OCI-LY7 (cell line): ENCODE measurements around the gene DBF4B. TPM values are rescaled to one million over a fixed set of nuclear protein-coding genes. Genes with fewer than 3 reads are reported as not detected.

Experiments used
- BruUV-seq: library from RNA; stranded (reverse); fragments of 400-500 nt; replicated peaks from 2 replicates; lab custom pipeline; 2021; lab: Mats Ljungman, UMichigan
- CTCF ChIA-PET: fragments of 300-600 bp; sonication (Branson Sonifier 250); formaldehyde crosslinking; loops from one replicate; lab custom pipeline; 2022; ENCODE audit warnings: antibody characterized with exemption; ENCODE audit not compliant: unreplicated experiment; lab: Charles Lee
- POLR2A ChIA-PET: fragments of 300-600 bp; sonication (Branson Sonifier 250); formaldehyde crosslinking; loops from one replicate; lab custom pipeline; 2022; ENCODE audit warnings: antibody characterized with exemption; lab: Charles Lee
- DNase-seq: peaks from one replicate; pipeline ENCODE4 v3.0.0-alpha.2; 2015; ENCODE audit warnings: low spot score
- H2AFZ ChIP-seq: fragments of 200-600 bp; sonication (generic), shearing (Covaris generic); 2 replicates; pipeline ENCODE4 v1.6.1; 2014; ENCODE audit warnings: mild to moderate bottlenecking, antibody characterized with exemption, low read length, moderate library complexity
- H3K27ac ChIP-seq: fragments of 200-600 bp; sonication (generic); 2 replicates; pipeline ENCODE4 v1.5.1; 2014; ENCODE audit warnings: mixed run types, low read depth, mild to moderate bottlenecking, moderate library complexity, low read length, inconsistent platforms; ENCODE audit not compliant: poor library complexity, severe bottlenecking
- H3K36me3 ChIP-seq: fragments of 200-600 bp; sonication (generic); 2 replicates; pipeline ENCODE4 v1.6.1; 2014; ENCODE audit warnings: mild to moderate bottlenecking, antibody characterized with exemption, low read length, moderate library complexity, mixed read lengths; ENCODE audit not compliant: insufficient read depth
- H3K4me1 ChIP-seq: fragments of 200-600 bp; sonication (generic); 2 replicates; pipeline ENCODE4 v1.5.1; 2014; ENCODE audit warnings: mild to moderate bottlenecking, low read length; ENCODE audit not compliant: insufficient read depth, poor library complexity, severe bottlenecking
- H3K4me2 ChIP-seq: fragments of 200-600 bp; sonication (generic); 2 replicates; pipeline ENCODE4 v1.6.1; 2014; ENCODE audit warnings: mild to moderate bottlenecking, low read length
- H3K4me3 ChIP-seq: fragments of 200-600 bp; sonication (generic); 2 replicates; pipeline ENCODE4 v1.5.1; 2014; ENCODE audit warnings: mild to moderate bottlenecking, low read depth, low read length; ENCODE audit not compliant: poor library complexity, severe bottlenecking
- H3K79me2 ChIP-seq: fragments of 200-600 bp; sonication (generic); 2 replicates; pipeline ENCODE4 v1.6.1; 2016; ENCODE audit warnings: low read depth, mild to moderate bottlenecking, low read length, moderate library complexity, mixed read lengths; ENCODE audit not compliant: insufficient read depth
- H3K9me2 ChIP-seq: fragments of 200-600 bp; sonication (generic); 2 replicates; pipeline ENCODE4 v1.6.1; 2016; ENCODE audit warnings: mild to moderate bottlenecking, low read length, mixed read lengths; ENCODE audit not compliant: insufficient read depth
- H3K9me3 ChIP-seq: fragments of 200-600 bp; sonication (generic); 2 replicates; pipeline ENCODE4 v1.6.1; 2014; ENCODE audit warnings: mild to moderate bottlenecking, mixed run types, low read length, mixed read lengths
- H4K20me1 ChIP-seq: fragments of 200-600 bp; sonication (generic); 2 replicates; pipeline ENCODE4 v1.6.1; 2014; ENCODE audit warnings: mild to moderate bottlenecking, antibody characterized with exemption, low read length, moderate library complexity, mixed read lengths; ENCODE audit not compliant: insufficient read depth
- CTCF ChIP-seq: fragments of 200-600 bp; sonication (generic); conservative IDR thresholded peaks from 2 replicates; pipeline ENCODE4 v1.5.1; 2014; ENCODE audit warnings: mild to moderate bottlenecking, antibody characterized with exemption, low read length, moderate library complexity, mixed read lengths
- EZH2phosphoT487 ChIP-seq: fragments of 200-600 bp; sonication (generic); IDR thresholded peaks from 2 replicates; pipeline ENCODE4 v1.6.1; 2018; ENCODE audit warnings: low read depth, borderline replicate concordance, mild to moderate bottlenecking, mixed run types, antibody characterized with exemption, low read length, moderate library complexity, mixed read lengths
- intact Hi-C: fragments of 100-400 bp; cut with micrococcal nuclease; formaldehyde crosslinking; loops from one replicate; pipeline ENCODE4 v1.10.0; 2022; ENCODE audit not compliant: unreplicated experiment
- total RNA-seq, 2 experiments: library from RNA; depleted of rRNA in 1 of 2; stranded (reverse); fragments of >200 nt in 1 of 2; shearing (Covaris generic) in 1 of 2; gene quantifications; 2 replicates each; pipeline ENCODE4 v1.2.3, GENCODE V29; 2014 to 2022

Gene DBF4B
- total RNA-seq, 2 experiments from 2014 or later, result 18.1 to 45.8 TPM

- POLR2A ChIA-PET, result no interaction called here
- H3K4me1 ChIP-seq, result no peaks in the 10 kb centered on the region
- H3K27ac ChIP-seq, result no peak overlapping the region
- no peaks in the 10 kb centered on the region for H3K36me3 ChIP-seq
- no peak overlapping the region for H3K4me2 ChIP-seq
- H3K79me2 ChIP-seq, result no peaks in the 10 kb centered on the region
- H3K9me3 ChIP-seq, result no peaks in the 10 kb centered on the region
- CTCF ChIA-PET, result no interaction called here
- no peaks in the 10 kb centered on the region for H4K20me1 ChIP-seq
- H2AFZ ChIP-seq, result no peak overlapping the region
- DNase-seq, result no peak
- intact Hi-C loops, result no loop called here
- H3K9me2 ChIP-seq, result no peaks in the 10 kb centered on the region
- H3K4me3 ChIP-seq, result no peak overlapping the region
- no TSS peak for BruUV-seq
- TF ChIP-seq CTCF, result no peak
Measured at GRCh38 chr17:44785921-44786320, 77.5 kb downstream of the DBF4B start.

GRCh38 chr17:44786551-44787081 is 78.2 kb downstream of the DBF4B start:
- Histone ChIP-seq H2AFZ (no peak overlapping the region), H3K27ac (no peak overlapping the region), H4K20me1 (no peaks in the 10 kb centered on the region), H3K9me3 (no peaks in the 10 kb centered on the region), H3K9me2 (no peaks in the 10 kb centered on the region), H3K4me1 (no peaks in the 10 kb centered on the region), H3K36me3 (no peaks in the 10 kb centered on the region), H3K4me2 (no peak overlapping the region), H3K4me3 (no peak overlapping the region), H3K79me2 (no peaks in the 10 kb centered on the region)
- ChIA-PET POLR2A (no interaction called here), CTCF (no interaction called here)
- no TSS peak for BruUV-seq
- no peak for TF ChIP-seq CTCF
- TF ChIP-seq EZH2phosphoT487, result no peak
- intact Hi-C loops, result no loop called here
- DNase-seq, result no peak

GRCh38 chr17:44787271-44787940 is 78.9 kb downstream of the DBF4B start:
- H3K4me1 ChIP-seq, result no peaks in the 10 kb centered on the region
- H4K20me1 ChIP-seq, result no peaks in the 10 kb centered on the region
- no peak overlapping the region for H3K4me2 ChIP-seq
- H3K36me3 ChIP-seq, result no peaks in the 10 kb centered on the region
- ChIA-PET POLR2A (no interaction called here), CTCF (no interaction called here)
- DNase-seq, result no peak
- H3K4me3 ChIP-seq, result no peak overlapping the region
- no peaks in the 10 kb centered on the region for H3K9me3 ChIP-seq
- no peak overlapping the region for H2AFZ ChIP-seq
- no peak overlapping the region for H3K27ac ChIP-seq
- BruUV-seq, result no TSS peak
- TF ChIP-seq EZH2phosphoT487 (no peak), CTCF (no peak)
- H3K79me2 ChIP-seq, result no peaks in the 10 kb centered on the region
- H3K9me2 ChIP-seq, result no peaks in the 10 kb centered on the region
- intact Hi-C loops, result no loop called here
